Keratinocyte (primary cell): ENCODE measurements around the gene CFAP300.

ENCODE experiments used
- CTCF ChIP-seq, 3 experiments: IDR thresholded peaks in 1 of 3; conservative IDR thresholded peaks in 1 of 3; optimal IDR thresholded peaks in 1 of 3; 2 replicates in 2 of 3; 3 replicates in 1 of 3; pipeline versions ENCODE3 to v1.5.1; 2011; ENCODE audit warnings: low read length in 3 of 3, mild to moderate bottlenecking in 3 of 3, moderate library complexity in 2 of 3, control low read depth in 1 of 3, inconsistent platforms in 1 of 3; ENCODE audit not compliant: insufficient read depth in 2 of 3; ENCODE audit errors: extremely low read depth in 1 of 3
- EZH2 ChIP-seq: IDR thresholded peaks from one replicate; pipeline ENCODE4 v1.6.1; 2012; ENCODE audit warnings: inconsistent platforms, mild to moderate bottlenecking, low read length, moderate library complexity

GRCh38 chr11:102115557-102115956 lies 68.3 kb downstream of the CFAP300 start:
- TF ChIP-seq CTCF (optimal IDR thresholded peaks at IDR 0.05 in 1 of 3, IDR thresholded peaks at IDR 0.05 in 1 of 3, conservative IDR thresholded peaks at IDR 0.05 in 1 of 3; ENCODE audit: extremely low read depth in 1 of 3, insufficient read depth in 2 of 3, low read length in 3 of 3) (no peak), EZH2 (no peak)
